Epithelial cell of umbilical artery (primary cell): ENCODE results near the gene UGT3A1. TPM values are rescaled to one million over a fixed set of nuclear protein-coding genes. Genes with fewer than 3 reads are reported as not detected.

Source experiments
- total RNA-seq: library from RNA; depleted of rRNA; stranded (reverse); fragments of >200 nt; gene quantifications from 2 replicates; pipeline ENCODE4 v1.2.3, GENCODE V29; 2014

Gene UGT3A1, protein sequence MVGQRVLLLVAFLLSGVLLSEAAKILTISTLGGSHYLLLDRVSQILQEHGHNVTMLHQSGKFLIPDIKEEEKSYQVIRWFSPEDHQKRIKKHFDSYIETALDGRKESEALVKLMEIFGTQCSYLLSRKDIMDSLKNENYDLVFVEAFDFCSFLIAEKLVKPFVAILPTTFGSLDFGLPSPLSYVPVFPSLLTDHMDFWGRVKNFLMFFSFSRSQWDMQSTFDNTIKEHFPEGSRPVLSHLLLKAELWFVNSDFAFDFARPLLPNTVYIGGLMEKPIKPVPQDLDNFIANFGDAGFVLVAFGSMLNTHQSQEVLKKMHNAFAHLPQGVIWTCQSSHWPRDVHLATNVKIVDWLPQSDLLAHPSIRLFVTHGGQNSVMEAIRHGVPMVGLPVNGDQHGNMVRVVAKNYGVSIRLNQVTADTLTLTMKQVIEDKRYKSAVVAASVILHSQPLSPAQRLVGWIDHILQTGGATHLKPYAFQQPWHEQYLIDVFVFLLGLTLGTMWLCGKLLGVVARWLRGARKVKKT
- not detected in 2 replicates for total RNA-seq

GRCh38 chr5:35990941-35991611 lies at the start of gene UGT3A1:
TSS of gene UGT3A1 (minus strand) at chr5:35991390. CDS start at chr5:35991240, 150 bp downstream.

GRCh38 chr5:35938568-35939227 lies 52.5 kb downstream of the UGT3A1 start, which contains the start of gene CAPSL:
TSS of gene CAPSL (minus strand) at chr5:35938622. CDS start at chr5:35921120, 17,502 bp downstream.

Other genes with a start within 250 kb of the UGT3A1 start
- gene IL7R, start 134.5 kb downstream of the UGT3A1 start, total RNA-seq: 1.3 and 5.5 TPM in 2 replicates
- not detected in 2 replicates for gene CAPSL, start 52.8 kb downstream of the UGT3A1 start, total RNA-seq
- not detected in 2 replicates for gene UGT3A2, start 75.5 kb upstream of the UGT3A1 start, total RNA-seq
- 5.5 and 7.9 TPM in 2 replicates for gene LMBRD2, start 160.5 kb upstream of the UGT3A1 start, total RNA-seq
- 28.6 and 42.2 TPM in 2 replicates for gene SKP2, start 160.7 kb upstream of the UGT3A1 start, total RNA-seq